Measurements from ENCODE around the gene BRD1. TPM values are rescaled to one million over a fixed set of nuclear protein-coding genes. Genes with fewer than 3 reads are reported as not detected.

The BRD1 gene
- total and polyA plus RNA-seq, 2 experiments from 2014 or later = 12.3 to 33.8 TPM

- Histone ChIP-seq H3K4me2 (no peak overlapping the region), H3K9me2 (ENCODE audit: insufficient read depth) (no peaks in the 10 kb centered on the region), H3K79me2 (replicated peaks; ENCODE audit: insufficient read depth) (no peaks in the 10 kb centered on the region), H4K20me1 (replicated peaks; ENCODE audit: insufficient read depth) (no peaks in the 10 kb centered on the region), H3K27me3 (ENCODE audit: insufficient read depth) (peaks cover 77% of the 10 kb centered on the region), H2AFZ (no peak overlapping the region), H3K36me3 (ENCODE audit: insufficient read depth) (no peaks in the 10 kb centered on the region), H3K4me1 (ENCODE audit: insufficient read depth) (0 out of 2 replicates have a peak, but pooled peaks cover 5% of the 10 kb centered on the region), H3K27ac (ENCODE audit: low read depth) (no peak overlapping the region), H3K4me3 (no peak overlapping the region), H3F3A (replicated peaks; ENCODE audit: low read depth) (no peaks in the 10 kb centered on the region)
- no peak for TF ChIP-seq ZNF462 (CRISPR knock-in tag; IDR thresholded peaks at IDR 0.05)
- TF ChIP-seq ZNF114 (CRISPR knock-in tag; IDR thresholded peaks at IDR 0.05) = no peak
- no peak for TF ChIP-seq POLR2AphosphoS5 (IDR thresholded peaks at IDR 0.05; ENCODE audit: low read depth)
- no peak for TF ChIP-seq ETS1 (IDR thresholded peaks at IDR 0.05)
- TF ChIP-seq CTCF (conservative IDR thresholded peaks at IDR 0.05; ENCODE audit: low read depth in 2 of 2) = no peak
- no peak for TF ChIP-seq NANOG (IDR thresholded peaks at IDR 0.05; ENCODE audit: borderline replicate concordance)
- no peak for TF ChIP-seq CREB1 (CRISPR knock-in tag; IDR thresholded peaks at IDR 0.05; ENCODE audit: low read depth)
- TF ChIP-seq REST (IDR thresholded peaks at IDR 0.05; ENCODE audit: unreplicated experiment) = no peak
- no peak for TF ChIP-seq EZH2 (IDR thresholded peaks at IDR 0.05; ENCODE audit: low read depth, unreplicated experiment)
- no peak for TF ChIP-seq EZH2phosphoT487 (IDR thresholded peaks at IDR 0.05; ENCODE audit: unreplicated experiment)
- no peak for TF ChIP-seq JUNB (IDR thresholded peaks at IDR 0.05; ENCODE audit: unreplicated experiment)
- no peak for TF ChIP-seq ZNF331 (CRISPR knock-in tag; IDR thresholded peaks at IDR 0.05; ENCODE audit: low read depth)
- TF ChIP-seq STAT1 (IDR thresholded peaks at IDR 0.05; ENCODE audit: unreplicated experiment) = no peak
- DNase-seq (ENCODE audit: low spot score) (no peak), ATAC-seq (no peak)
- no peaks in the 10 kb centered on the region for H3K36me3 Mint-ChIP-seq (ENCODE audit: low read depth)
- H3K27me3 Mint-ChIP-seq (ENCODE audit: insufficient read depth, low read depth, poor library complexity) = peaks cover 53% of the 10 kb centered on the region
- H3K4me1 Mint-ChIP-seq = no peaks in the 10 kb centered on the region
- no peak overlapping the region for H3K4me3 Mint-ChIP-seq
- H3K27ac Mint-ChIP-seq = no peak overlapping the region
- no peaks in the 10 kb centered on the region for H3K9me3 Mint-ChIP-seq
These were observed 18.2 kb upstream of the BRD1 start for GRCh38 chr22:49845666-49846459.

Data from GM23338 (cell line).